HFFc6 (cell line): Measurements from ENCODE around the gene ZNF10. TPM values are rescaled to one million over a fixed set of nuclear protein-coding genes. Genes with fewer than 3 reads are reported as not detected.

Source experiments
- DNase-seq: peaks from one replicate; pipeline ENCODE4 v3.0.0-alpha.2; 2018
- H3K27ac Mint-ChIP-seq: 2 replicates; pipeline ENCODE4 v1.8.0; 2020; ENCODE audit warnings: mild to moderate bottlenecking, mixed read lengths
- H3K27me3 Mint-ChIP-seq: 2 replicates; pipeline ENCODE4 v1.8.0; 2021; ENCODE audit warnings: mild to moderate bottlenecking, moderate library complexity, mixed read lengths; ENCODE audit not compliant: insufficient read depth
- H3K36me3 Mint-ChIP-seq: 2 replicates; pipeline ENCODE4 v1.8.0; 2021; ENCODE audit warnings: low read depth, mixed read lengths
- H3K4me1 Mint-ChIP-seq: 2 replicates; pipeline ENCODE4 v1.8.0; 2020; ENCODE audit warnings: low read depth, mixed read lengths
- H3K4me3 Mint-ChIP-seq: 2 replicates; pipeline ENCODE4 v1.8.0; 2020; ENCODE audit warnings: mild to moderate bottlenecking, moderate library complexity, mixed read lengths
- H3K9me3 Mint-ChIP-seq: 2 replicates; pipeline ENCODE4 v1.8.0; 2020; ENCODE audit warnings: mild to moderate bottlenecking, mixed read lengths
- CTCF ChIP-seq: fragments of 200-600 bp; sonication (generic); IDR thresholded peaks from 2 replicates; pipeline ENCODE4 v1.5.0; 2021; ENCODE audit warnings: antibody characterized with exemption, mild to moderate bottlenecking
- total RNA-seq, 6 experiments: library from RNA; stranded (reverse); fragmentation: NEBNext Ultra II Directional; extraction: Animal tissue kit (Norgen Biotek cat#: 25700); gene quantifications; 2 replicates in 1 of 6; 3 replicates in 5 of 6; pipeline ENCODE4 v1.2.3, GENCODE V29; 2021

The ZNF10 gene
- total RNA-seq, 6 experiments from 2014 or later: 3.6 to 4.8 (median 4.1) TPM

- H3K9me3 Mint-ChIP-seq: peaks cover 100% of the 10 kb centered on the region
- no peak overlapping the region for H3K4me3 Mint-ChIP-seq
- peaks cover 92% of the 10 kb centered on the region for H3K36me3 Mint-ChIP-seq
- DNase-seq: no peak
- no peaks in the 10 kb centered on the region for H3K27me3 Mint-ChIP-seq
- H3K4me1 Mint-ChIP-seq: no peaks in the 10 kb centered on the region
- H3K27ac Mint-ChIP-seq: no peak overlapping the region
- no peak for TF ChIP-seq CTCF
These were observed 23.3 kb upstream of the ZNF10 start for GRCh38 chr12:133107121-133107520.

- Mint-ChIP-seq H3K9me3 (peaks cover 98% of the 10 kb centered on the region), H3K4me1 (no peaks in the 10 kb centered on the region), H3K27me3 (no peaks in the 10 kb centered on the region), H3K27ac (no peak overlapping the region), H3K36me3 (peaks cover 88% of the 10 kb centered on the region), H3K4me3 (no peak overlapping the region)
- TF ChIP-seq CTCF: no peak
- DNase-seq: no peak
These were observed 22.3 kb upstream of the ZNF10 start for GRCh38 chr12:133108150-133108549.

GRCh38 chr12:133120385-133121191 is 9.8 kb upstream of the ZNF10 start:
- H3K9me3 Mint-ChIP-seq: peaks cover 96% of the 10 kb centered on the region
- no peaks in the 10 kb centered on the region for H3K4me1 Mint-ChIP-seq
- H3K4me3 Mint-ChIP-seq: no peak overlapping the region
- H3K27me3 Mint-ChIP-seq: no peaks in the 10 kb centered on the region; the same call in 1 of the 2 replicates
- DNase-seq: no peak
- peaks cover 84% of the 10 kb centered on the region for H3K36me3 Mint-ChIP-seq
- TF ChIP-seq CTCF: no peak
- H3K27ac Mint-ChIP-seq: no peak overlapping the region

GRCh38 chr12:133124674-133125073 is 5.8 kb upstream of the ZNF10 start:
- Mint-ChIP-seq H3K4me3 (no peak overlapping the region), H3K9me3 (peaks cover 93% of the 10 kb centered on the region), H3K27ac (no peak overlapping the region), H3K36me3 (peaks cover 77% of the 10 kb centered on the region), H3K27me3 (peaks cover 4% of the 10 kb centered on the region; the same call in 1 of the 2 replicates), H3K4me1 (no peaks in the 10 kb centered on the region)
- no peak for DNase-seq
- TF ChIP-seq CTCF: no peak

- peaks cover 74% of the 10 kb centered on the region for H3K9me3 Mint-ChIP-seq
- H3K36me3 Mint-ChIP-seq: peaks cover 64% of the 10 kb centered on the region
- H3K27me3 Mint-ChIP-seq: peaks cover 4% of the 10 kb centered on the region; the same call in 1 of the 2 replicates
- H3K4me3 Mint-ChIP-seq: peak overlapping the region; percentile 98
- H3K27ac Mint-ChIP-seq: peak overlapping the region; percentile 99
- no peak for TF ChIP-seq CTCF
- peaks cover 11% of the 10 kb centered on the region for H3K4me1 Mint-ChIP-seq
- DNase-seq: peak; percentile 17
These were observed 924 bp upstream of the ZNF10 start for GRCh38 chr12:133129368-133130037.
